Neural cell (in vitro differentiated cells): ENCODE results near the gene PLEKHA1.

Experiments used
- EZH2 ChIP-seq: fragments of 200-600, 300-800 bp; shearing (Covaris generic), sonication (generic); IDR thresholded peaks from 2 replicates; pipeline ENCODE4 v1.6.1; 2014; ENCODE audit warnings: antibody characterized with exemption, low read length, borderline replicate concordance, mild to moderate bottlenecking; ENCODE audit not compliant: insufficient read depth, poor library complexity, severe bottlenecking
- MXI1 ChIP-seq: fragments of 450-650 bp; conservative IDR thresholded peaks from 2 replicates; pipeline ENCODE4 v1.6.1; 2014; ENCODE audit warnings: antibody characterized with exemption, mild to moderate bottlenecking; ENCODE audit not compliant: poor library complexity, severe bottlenecking
- POLR2AphosphoS5 ChIP-seq: IDR thresholded peaks from 2 replicates; pipeline ENCODE4 v1.6.1; 2012
- TAF1 ChIP-seq: IDR thresholded peaks from 2 replicates; pipeline ENCODE4 v1.6.1; 2012; ENCODE audit warnings: low read depth
- TF ChIP-seq, protein P1 (sequence below): fragments of 450-650 bp; IDR thresholded peaks from 2 replicates; pipeline ENCODE4 v1.5.1; 2014; ENCODE audit warnings: antibody characterized with exemption, mild to moderate bottlenecking, moderate library complexity; ENCODE audit not compliant: poor library complexity, severe bottlenecking
- TF ChIP-seq, protein P2 (sequence below): IDR thresholded peaks from 2 replicates; pipeline ENCODE4 v1.6.1; 2012; ENCODE audit warnings: borderline replicate concordance

GRCh38 chr10:122463466-122464249, 89.2 kb downstream of the PLEKHA1 start:
- TF ChIP-seq, protein P1, sequence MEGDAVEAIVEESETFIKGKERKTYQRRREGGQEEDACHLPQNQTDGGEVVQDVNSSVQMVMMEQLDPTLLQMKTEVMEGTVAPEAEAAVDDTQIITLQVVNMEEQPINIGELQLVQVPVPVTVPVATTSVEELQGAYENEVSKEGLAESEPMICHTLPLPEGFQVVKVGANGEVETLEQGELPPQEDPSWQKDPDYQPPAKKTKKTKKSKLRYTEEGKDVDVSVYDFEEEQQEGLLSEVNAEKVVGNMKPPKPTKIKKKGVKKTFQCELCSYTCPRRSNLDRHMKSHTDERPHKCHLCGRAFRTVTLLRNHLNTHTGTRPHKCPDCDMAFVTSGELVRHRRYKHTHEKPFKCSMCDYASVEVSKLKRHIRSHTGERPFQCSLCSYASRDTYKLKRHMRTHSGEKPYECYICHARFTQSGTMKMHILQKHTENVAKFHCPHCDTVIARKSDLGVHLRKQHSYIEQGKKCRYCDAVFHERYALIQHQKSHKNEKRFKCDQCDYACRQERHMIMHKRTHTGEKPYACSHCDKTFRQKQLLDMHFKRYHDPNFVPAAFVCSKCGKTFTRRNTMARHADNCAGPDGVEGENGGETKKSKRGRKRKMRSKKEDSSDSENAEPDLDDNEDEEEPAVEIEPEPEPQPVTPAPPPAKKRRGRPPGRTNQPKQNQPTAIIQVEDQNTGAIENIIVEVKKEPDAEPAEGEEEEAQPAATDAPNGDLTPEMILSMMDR = no peak
- TF ChIP-seq POLR2AphosphoS5 (no peak), EZH2 (no peak), TAF1 (no peak), MXI1 (no peak)
- TF ChIP-seq, protein P2, sequence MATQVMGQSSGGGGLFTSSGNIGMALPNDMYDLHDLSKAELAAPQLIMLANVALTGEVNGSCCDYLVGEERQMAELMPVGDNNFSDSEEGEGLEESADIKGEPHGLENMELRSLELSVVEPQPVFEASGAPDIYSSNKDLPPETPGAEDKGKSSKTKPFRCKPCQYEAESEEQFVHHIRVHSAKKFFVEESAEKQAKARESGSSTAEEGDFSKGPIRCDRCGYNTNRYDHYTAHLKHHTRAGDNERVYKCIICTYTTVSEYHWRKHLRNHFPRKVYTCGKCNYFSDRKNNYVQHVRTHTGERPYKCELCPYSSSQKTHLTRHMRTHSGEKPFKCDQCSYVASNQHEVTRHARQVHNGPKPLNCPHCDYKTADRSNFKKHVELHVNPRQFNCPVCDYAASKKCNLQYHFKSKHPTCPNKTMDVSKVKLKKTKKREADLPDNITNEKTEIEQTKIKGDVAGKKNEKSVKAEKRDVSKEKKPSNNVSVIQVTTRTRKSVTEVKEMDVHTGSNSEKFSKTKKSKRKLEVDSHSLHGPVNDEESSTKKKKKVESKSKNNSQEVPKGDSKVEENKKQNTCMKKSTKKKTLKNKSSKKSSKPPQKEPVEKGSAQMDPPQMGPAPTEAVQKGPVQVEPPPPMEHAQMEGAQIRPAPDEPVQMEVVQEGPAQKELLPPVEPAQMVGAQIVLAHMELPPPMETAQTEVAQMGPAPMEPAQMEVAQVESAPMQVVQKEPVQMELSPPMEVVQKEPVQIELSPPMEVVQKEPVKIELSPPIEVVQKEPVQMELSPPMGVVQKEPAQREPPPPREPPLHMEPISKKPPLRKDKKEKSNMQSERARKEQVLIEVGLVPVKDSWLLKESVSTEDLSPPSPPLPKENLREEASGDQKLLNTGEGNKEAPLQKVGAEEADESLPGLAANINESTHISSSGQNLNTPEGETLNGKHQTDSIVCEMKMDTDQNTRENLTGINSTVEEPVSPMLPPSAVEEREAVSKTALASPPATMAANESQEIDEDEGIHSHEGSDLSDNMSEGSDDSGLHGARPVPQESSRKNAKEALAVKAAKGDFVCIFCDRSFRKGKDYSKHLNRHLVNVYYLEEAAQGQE = no peak
